Measurements from ENCODE around the gene NLN. TPM values are rescaled to one million over a fixed set of nuclear protein-coding genes. Genes with fewer than 3 reads are reported as not detected.

The NLN gene
- total RNA-seq, 4 donors from 2014 or later, result 20.4 to 29.9 (median 27.9) TPM

- Histone ChIP-seq H3K36me3 (no peaks in the 10 kb centered on the region), H3K4me3 (no peak overlapping the region), H3K9me3 (no peaks in the 10 kb centered on the region), H3K27me3 (no peaks in the 10 kb centered on the region), H3K27ac (no peak overlapping the region), H3K4me1 (peaks cover 0 to 6% of the 10 kb centered on the region in 2 donors)
- in situ Hi-C loops (cut with MboI; ENCODE audit: low sequenced_read_pairs in 4 of 4) (no loop called here), intact Hi-C loops (cut with DNase I; ENCODE audit: low total_unique reads) (no loop called here)
- TF ChIP-seq CTCF (IDR thresholded peaks at IDR 0.05 in 4 of 5, conservative IDR thresholded peaks at IDR 0.05 in 1 of 5) (no peak), POLR2A (IDR thresholded peaks at IDR 0.05) (no peak)
- ATAC-seq (no peak), DNase-seq (no peak)
Measured at GRCh38 chr5:65863747-65864146, 141.7 kb downstream of the NLN start.

GRCh38 chr5:65866837-65867521, 145.0 kb downstream of the NLN start:
- Histone ChIP-seq H3K27me3 (no peaks in the 10 kb centered on the region), H3K4me3 (no peak overlapping the region), H3K4me1 (peaks cover 0 to 6% of the 10 kb centered on the region in 2 donors), H3K9me3 (no peaks in the 10 kb centered on the region), H3K27ac (peak overlapping the region in 2 of 4 donors; percentile 31 to 43), H3K36me3 (no peaks in the 10 kb centered on the region)
- TF ChIP-seq POLR2A (IDR thresholded peaks at IDR 0.05) (no peak), CTCF (IDR thresholded peaks at IDR 0.05 in 4 of 5, conservative IDR thresholded peaks at IDR 0.05 in 1 of 5) (no peak)
- ATAC-seq, result no peak
- intact Hi-C loops (cut with DNase I; ENCODE audit: low total_unique reads) (no loop called here), in situ Hi-C loops (cut with MboI; ENCODE audit: low sequenced_read_pairs in 4 of 4) (no loop called here)
- DNase-seq, result no peak

GRCh38 chr5:65867542-65868195, 145.7 kb downstream of the NLN start:
- peak overlapping the region in 3 of 4 donors; percentile 7 to 46 (median 31) for H3K27ac ChIP-seq
- H3K4me3 ChIP-seq, result no peak overlapping the region
- DNase-seq (no peak), ATAC-seq (no peak)
- no peaks in the 10 kb centered on the region for H3K9me3 ChIP-seq
- peaks cover 0 to 6% of the 10 kb centered on the region in 2 donors for H3K4me1 ChIP-seq
- in situ Hi-C loops (cut with MboI; ENCODE audit: low sequenced_read_pairs in 4 of 4), result no loop called here
- no peaks in the 10 kb centered on the region for H3K27me3 ChIP-seq
- TF ChIP-seq POLR2A (IDR thresholded peaks at IDR 0.05) (no peak), CTCF (IDR thresholded peaks at IDR 0.05 in 4 of 5, conservative IDR thresholded peaks at IDR 0.05 in 1 of 5) (no peak)
- intact Hi-C loops (cut with DNase I; ENCODE audit: low total_unique reads), result no loop called here
- H3K36me3 ChIP-seq, result no peaks in the 10 kb centered on the region

- no peaks in the 10 kb centered on the region for H3K27me3 ChIP-seq
- H3K4me1 ChIP-seq, result peaks cover 0 to 6% of the 10 kb centered on the region in 2 donors
- TF ChIP-seq CTCF (IDR thresholded peaks at IDR 0.05 in 4 of 5, conservative IDR thresholded peaks at IDR 0.05 in 1 of 5) (no peak), POLR2A (IDR thresholded peaks at IDR 0.05) (no peak)
- no peaks in the 10 kb centered on the region for H3K9me3 ChIP-seq
- H3K27ac ChIP-seq, result no peak overlapping the region
- DNase-seq, result no peak
- H3K36me3 ChIP-seq, result no peaks in the 10 kb centered on the region
- intact Hi-C loops (cut with DNase I; ENCODE audit: low total_unique reads), result no loop called here
- H3K4me3 ChIP-seq, result no peak overlapping the region
- in situ Hi-C loops (cut with MboI; ENCODE audit: low sequenced_read_pairs in 4 of 4), result no loop called here
- no peak for ATAC-seq
Measured at GRCh38 chr5:65868509-65868908, 146.5 kb downstream of the NLN start.

Measured in gastrocnemius medialis (tissue), 4 donors.